ENCODE data around the gene VPS26C. TPM values are rescaled to one million over a fixed set of nuclear protein-coding genes. Genes with fewer than 3 reads are reported as not detected.

The VPS26C gene
- total RNA-seq, 1 experiment from 2014 or later, result 95.0 TPM

- DNase-seq (ENCODE audit: low spot score), result no peak
Observed at GRCh38 chr21:37264808-37265207, 2.3 kb downstream of the VPS26C start.

GRCh38 chr21:37263827-37264600 lies 3.1 kb downstream of the VPS26C start:
- no peak for DNase-seq (ENCODE audit: low spot score)

GRCh38 chr21:37259426-37259825 lies 7.7 kb downstream of the VPS26C start:
- DNase-seq (ENCODE audit: low spot score), result no peak

- peak; percentile 37 for DNase-seq (ENCODE audit: low spot score)
Observed at GRCh38 chr21:37257967-37258877, 8.9 kb downstream of the VPS26C start.

- DNase-seq (ENCODE audit: low spot score), result no peak
Observed at GRCh38 chr21:37257511-37257966, 9.6 kb downstream of the VPS26C start.

- DNase-seq (ENCODE audit: low spot score), result no peak
Observed at GRCh38 chr21:37253991-37254390, 13.1 kb downstream of the VPS26C start.

- DNase-seq (ENCODE audit: low spot score), result no peak
Observed at GRCh38 chr21:37251294-37251634, 15.9 kb downstream of the VPS26C start.

GRCh38 chr21:37249112-37249904 lies 17.8 kb downstream of the VPS26C start:
- DNase-seq (ENCODE audit: low spot score), result no peak

GRCh38 chr21:37248298-37248697 lies 18.8 kb downstream of the VPS26C start:
- DNase-seq (ENCODE audit: low spot score), result no peak

GRCh38 chr21:37245151-37245550 lies 22.0 kb downstream of the VPS26C start:
- DNase-seq (ENCODE audit: low spot score), result no peak

- no peak for DNase-seq (ENCODE audit: low spot score)
Observed at GRCh38 chr21:37244501-37245095, 22.5 kb downstream of the VPS26C start.

GRCh38 chr21:37243961-37244360 lies 23.2 kb downstream of the VPS26C start:
- no peak for DNase-seq (ENCODE audit: low spot score)

GRCh38 chr21:37241426-37241825 lies 25.7 kb downstream of the VPS26C start:
- DNase-seq (ENCODE audit: low spot score), result no peak

- no peak for DNase-seq (ENCODE audit: low spot score)
Observed at GRCh38 chr21:37240978-37241377, 26.2 kb downstream of the VPS26C start.

- DNase-seq (ENCODE audit: low spot score), result no peak
Observed at GRCh38 chr21:37237764-37238163, 29.4 kb downstream of the VPS26C start.

GRCh38 chr21:37237346-37237745 lies 29.8 kb downstream of the VPS26C start:
- DNase-seq (ENCODE audit: low spot score), result no peak

- DNase-seq (ENCODE audit: low spot score), result peak; percentile 2
Observed at GRCh38 chr21:37233551-37234146, 33.5 kb downstream of the VPS26C start.

- no peak for DNase-seq (ENCODE audit: low spot score)
Observed at GRCh38 chr21:37232274-37233018, 34.7 kb downstream of the VPS26C start.

- DNase-seq (ENCODE audit: low spot score), result peak; percentile 2
Observed at GRCh38 chr21:37231671-37232070, 35.5 kb downstream of the VPS26C start.

GRCh38 chr21:37231249-37231645 lies 35.9 kb downstream of the VPS26C start:
- peak; percentile 2 for DNase-seq (ENCODE audit: low spot score)
